Astrocyte of the spinal cord (primary cell): ENCODE data around the gene NREP.

Experiments used
- DNase-seq: peaks from one replicate; pipeline ENCODE4 v3.0.0; 2011; ENCODE audit warnings: low read depth, low spot score
- H3K4me3 ChIP-seq: 2 replicates; pipeline ENCODE4 v1.5.1; 2011; ENCODE audit warnings: low read depth, mild to moderate bottlenecking, low read length, moderate library complexity
- CTCF ChIP-seq: IDR thresholded peaks from 2 replicates; pipeline ENCODE4 v1.5.1; 2012; ENCODE audit warnings: low read depth, mild to moderate bottlenecking, low read length, inconsistent platforms
- in situ Hi-C: cut with HindIII; loops from 2 replicates; pipeline ENCODE4 v1.10.0; 2017; ENCODE audit warnings: low sequenced_read_pairs

The NREP gene

DNA sequence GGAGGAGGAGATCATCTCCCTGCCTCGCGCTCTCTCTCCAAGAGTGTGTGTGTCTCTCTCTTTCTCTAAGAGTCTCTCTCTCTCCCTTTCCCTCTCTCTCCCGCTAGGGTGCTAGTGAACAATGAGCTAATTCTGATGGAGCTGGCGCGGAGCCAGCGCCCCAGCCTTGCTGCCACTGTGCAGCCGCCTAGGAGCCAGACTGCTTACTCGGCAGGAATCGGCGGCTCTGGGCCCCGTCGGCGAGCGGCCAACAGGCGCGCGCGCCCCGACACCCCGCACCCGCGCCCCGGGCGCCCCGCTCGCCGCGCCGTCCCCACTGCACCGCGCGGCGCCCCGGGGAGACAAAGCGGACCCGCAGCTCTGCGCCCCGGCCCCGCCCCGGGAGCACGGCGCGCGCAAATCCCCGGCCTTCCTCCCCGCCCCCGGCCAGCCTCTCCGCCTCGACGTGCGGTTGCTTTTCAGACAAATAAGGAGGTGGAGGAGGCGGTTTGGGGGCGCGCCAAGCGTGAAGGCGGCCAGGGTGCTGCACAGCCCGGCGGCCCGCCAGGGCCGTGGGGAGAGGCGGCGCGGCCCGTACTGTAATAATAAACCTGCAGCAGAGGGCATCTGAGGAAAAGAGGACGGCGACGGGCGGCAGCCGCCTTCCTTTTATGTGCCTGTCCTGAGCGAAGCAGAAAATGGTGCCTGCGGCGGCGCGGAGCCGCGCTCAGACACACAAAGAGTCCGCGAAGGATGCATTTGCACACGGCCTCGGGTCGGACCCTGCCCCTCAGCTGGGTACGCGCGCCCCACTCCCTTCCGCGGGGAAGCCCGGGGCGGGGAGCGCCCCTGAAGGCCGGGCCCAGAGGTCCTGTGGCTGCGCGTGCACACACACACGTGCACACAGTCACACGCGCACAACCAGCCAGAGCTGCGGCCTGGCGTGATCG lies 625 bp upstream of the NREP start:
- DNase-seq, result peak; percentile 98
- in situ Hi-C loops, result no loop called here
- peak overlapping the region; percentile 93 for H3K4me3 ChIP-seq
- TF ChIP-seq CTCF, result peak; percentile 61

GRCh38 chr5:111755942-111756381 lies 1.0 kb downstream of the NREP start:
- no peak for TF ChIP-seq CTCF
- peak; percentile 79 for DNase-seq
- in situ Hi-C loops, result no loop called here
- peak overlapping the region; percentile 93 for H3K4me3 ChIP-seq

- in situ Hi-C loops, result no loop called here
- peak overlapping the region; percentile 93 for H3K4me3 ChIP-seq
Measured at GRCh38 chr5:111755345-111755941, 1.6 kb downstream of the NREP start.

GRCh38 chr5:111753884-111754589 lies 3.0 kb downstream of the NREP start:
- no peak for DNase-seq
- in situ Hi-C loops, result no loop called here

More at GRCh38 chr5:111755345-111755941, 1.6 kb downstream of the NREP start:
- no peak for DNase-seq
- TF ChIP-seq CTCF, result no peak

DNA sequence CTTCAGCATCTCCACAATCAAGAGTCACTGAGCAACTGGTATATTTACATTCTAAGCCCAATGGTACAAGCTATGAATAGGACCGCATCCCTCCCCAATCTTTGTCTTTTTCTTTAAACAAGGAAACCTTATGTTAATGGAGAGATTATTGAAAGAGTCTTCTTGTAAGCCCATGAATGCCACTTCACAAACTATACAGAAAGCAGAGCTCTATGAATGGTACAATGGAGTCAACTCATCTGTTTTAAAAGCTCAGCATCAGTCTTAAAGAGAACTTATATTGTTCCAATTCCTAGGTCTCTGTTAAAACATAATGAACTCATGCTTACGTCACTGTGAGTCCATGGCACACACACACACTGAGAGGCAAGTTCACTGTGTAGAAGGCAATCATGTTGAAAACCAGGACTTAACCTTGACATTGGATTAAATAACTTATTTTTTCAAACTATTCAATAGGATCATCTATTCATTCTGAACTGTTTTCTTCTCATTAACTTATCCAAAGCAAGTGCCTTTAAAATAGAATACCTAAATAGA lies 4.5 kb downstream of the NREP start:
- DNase-seq, result no peak
- no peak for TF ChIP-seq CTCF
- in situ Hi-C loops, result no loop called here

More at GRCh38 chr5:111753884-111754589, 3.0 kb downstream of the NREP start:
- peak overlapping the region; percentile 93 for H3K4me3 ChIP-seq
- TF ChIP-seq CTCF, result no peak

More for the DNA sequence above, 4.5 kb downstream of the NREP start:
- H3K4me3 ChIP-seq, result no peak overlapping the region
